Left renal pelvis (tissue), 4 donors: Measurements from ENCODE around the gene RGS2. TPM values are rescaled to one million over a fixed set of nuclear protein-coding genes. Genes with fewer than 3 reads are reported as not detected.
A peak's percentile ranks its signal among the peaks of the same experiment; 100 is the strongest.

ENCODE experiments used
- DNase-seq, 4 donors: peaks; one replicate each; pipeline ENCODE4 v3.0.0-alpha.2; 2013; ENCODE audit warnings: low read depth in 4 of 4, low spot score in 3 of 4
- polyA plus RNA-seq, 4 donors: library from polyadenylated mRNA; unstranded; fragments of 120-200 nt; gene quantifications; one replicate each; pipeline ENCODE4 v1.2.1, GENCODE V29; 2013; ENCODE audit not compliant: insufficient read length in 4 of 4

Gene RGS2, protein sequence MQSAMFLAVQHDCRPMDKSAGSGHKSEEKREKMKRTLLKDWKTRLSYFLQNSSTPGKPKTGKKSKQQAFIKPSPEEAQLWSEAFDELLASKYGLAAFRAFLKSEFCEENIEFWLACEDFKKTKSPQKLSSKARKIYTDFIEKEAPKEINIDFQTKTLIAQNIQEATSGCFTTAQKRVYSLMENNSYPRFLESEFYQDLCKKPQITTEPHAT
- polyA plus RNA-seq: 10 to 100 TPM; 25.6 to 46.3 (median 36.9) TPM

DNA sequence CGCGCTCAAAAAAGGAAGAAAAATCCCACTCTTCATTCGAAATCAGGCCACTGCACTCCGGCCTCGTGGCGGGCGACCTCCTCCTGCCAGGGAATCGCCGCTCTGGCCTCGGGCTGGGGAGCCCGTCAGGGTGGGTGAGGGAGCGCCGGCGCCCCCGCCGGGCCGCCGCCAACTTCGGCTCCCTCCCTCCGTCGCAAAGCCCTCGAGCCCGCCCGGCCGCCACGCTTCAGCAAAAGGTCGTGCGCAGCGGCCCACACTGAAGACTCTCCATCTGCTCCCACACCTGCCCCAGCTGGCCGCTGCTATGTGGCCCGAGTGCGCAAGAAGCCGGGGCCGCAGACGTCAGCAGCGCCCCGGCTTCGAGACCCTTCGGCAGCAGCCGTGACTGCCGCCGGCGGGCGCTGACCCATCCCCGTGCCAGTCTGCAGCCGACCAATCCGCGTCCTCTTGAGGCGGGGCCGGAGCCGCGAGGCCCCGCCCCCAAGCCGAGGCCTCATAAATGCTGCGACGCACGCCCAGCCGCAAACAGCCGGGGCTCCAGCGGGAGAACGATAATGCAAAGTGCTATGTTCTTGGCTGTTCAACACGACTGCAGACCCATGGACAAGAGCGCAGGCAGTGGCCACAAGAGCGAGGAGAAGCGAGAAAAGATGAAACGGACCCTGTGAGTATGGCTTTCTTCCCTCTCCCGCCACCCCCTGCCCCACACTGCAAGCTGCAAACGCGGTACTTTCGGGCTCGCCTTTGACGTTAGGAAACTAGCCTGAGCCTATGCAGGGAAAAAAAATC is at the start of gene RGS2:
TSS of gene RGS2 (plus strand) at position 522 of the 789 bp plus-strand sequence. CDS start at position 555, 33 bp downstream.
- peak; percentile 85 to 86 (median 86) for DNase-seq

DNA sequence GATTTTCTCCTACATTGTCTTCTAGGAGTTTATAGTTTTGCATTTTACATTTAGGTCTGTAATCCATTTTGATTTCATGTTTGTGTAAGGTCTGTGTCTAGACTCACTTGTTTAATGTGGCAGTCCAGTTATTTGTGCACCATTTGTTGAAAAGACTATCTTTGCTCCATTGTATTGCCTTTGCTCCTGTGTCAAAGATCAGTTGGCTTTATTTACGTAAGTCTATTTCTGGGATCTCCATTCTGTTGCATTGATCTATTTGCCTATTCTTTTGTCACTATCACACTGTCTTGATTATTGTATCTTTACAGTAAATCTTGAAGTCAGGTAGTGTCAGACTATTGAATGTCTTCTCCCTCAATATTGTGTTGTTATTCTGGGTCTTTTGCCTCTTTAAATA is 49.7 kb upstream of the RGS2 start:
- no peak for DNase-seq

DNA sequence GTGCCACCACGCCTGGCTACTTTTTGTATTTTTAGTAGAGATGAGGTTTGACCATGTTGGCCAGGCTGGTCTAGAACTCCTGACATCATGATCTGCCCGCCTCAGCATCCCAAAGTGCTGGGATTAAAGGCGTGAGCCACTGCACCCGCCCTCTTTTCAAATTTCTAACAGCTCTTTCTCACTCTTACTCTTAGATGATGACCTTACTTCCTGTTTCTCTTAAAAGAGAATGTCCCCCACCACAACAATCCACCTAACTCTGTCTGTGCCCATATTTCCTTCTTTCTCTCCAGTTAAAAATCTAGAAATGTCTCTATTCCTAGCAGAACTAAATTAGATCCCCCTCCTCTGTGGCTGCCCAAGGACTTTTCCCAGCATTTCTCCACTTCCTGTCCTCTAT is 46.6 kb upstream of the RGS2 start:
- DNase-seq: no peak

DNA sequence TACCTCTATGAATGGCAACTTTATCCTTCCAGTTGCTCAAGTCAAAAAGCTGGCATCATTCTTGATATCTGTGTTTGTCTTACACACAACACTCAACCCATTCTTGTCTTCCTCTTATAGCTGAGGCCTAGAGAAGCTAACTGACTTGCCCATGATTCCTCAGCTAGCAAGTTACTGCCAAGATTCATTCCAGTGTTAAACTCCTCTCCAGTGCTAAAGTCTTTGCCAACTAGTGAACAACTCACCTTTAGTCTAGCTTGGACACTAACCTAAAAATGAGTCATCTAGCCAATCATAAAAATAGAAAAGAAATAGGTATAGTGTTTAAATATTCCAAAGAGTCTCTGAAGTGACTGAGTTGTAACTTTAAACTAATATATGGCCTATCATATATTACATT is 45.6 kb upstream of the RGS2 start:
- no peak for DNase-seq

DNA sequence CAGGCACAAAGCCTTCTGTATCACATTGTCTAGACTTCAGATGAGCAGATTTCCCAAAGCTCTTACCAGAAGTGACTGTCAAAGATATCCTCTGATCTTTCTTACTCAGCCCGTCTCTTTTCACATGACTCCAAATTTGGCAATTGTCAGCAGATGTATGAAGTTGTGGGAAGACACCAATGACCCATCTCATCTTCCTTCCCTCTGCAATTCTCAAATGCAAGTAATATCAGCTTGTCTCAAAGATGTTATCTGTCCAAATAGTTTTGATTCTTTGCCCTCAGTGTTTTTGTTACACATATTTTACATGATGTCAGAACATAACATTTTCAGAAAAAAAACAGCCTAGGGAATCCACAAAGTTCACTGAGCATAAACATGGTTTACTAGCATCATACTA is 45.1 kb upstream of the RGS2 start:
- DNase-seq: no peak

DNA sequence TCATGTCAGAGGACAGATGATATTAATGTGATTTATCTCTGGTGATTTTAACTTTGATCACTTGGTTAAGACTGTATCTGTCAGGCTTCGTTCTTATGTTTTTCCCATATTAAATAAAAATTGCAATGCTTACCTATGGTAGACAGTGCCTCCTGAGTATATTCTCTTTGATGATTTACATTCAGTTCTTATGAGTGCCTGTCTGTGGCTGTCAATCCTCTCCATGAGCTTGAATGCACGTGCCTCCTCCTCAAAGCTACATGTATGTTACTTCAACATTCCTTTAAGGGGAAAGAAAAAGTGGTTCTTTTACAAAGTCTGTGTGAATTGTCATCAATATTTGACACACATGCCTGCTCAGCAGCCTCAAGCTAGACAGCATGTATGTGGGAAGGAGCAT is 44.2 kb upstream of the RGS2 start:
- no peak for DNase-seq

DNA sequence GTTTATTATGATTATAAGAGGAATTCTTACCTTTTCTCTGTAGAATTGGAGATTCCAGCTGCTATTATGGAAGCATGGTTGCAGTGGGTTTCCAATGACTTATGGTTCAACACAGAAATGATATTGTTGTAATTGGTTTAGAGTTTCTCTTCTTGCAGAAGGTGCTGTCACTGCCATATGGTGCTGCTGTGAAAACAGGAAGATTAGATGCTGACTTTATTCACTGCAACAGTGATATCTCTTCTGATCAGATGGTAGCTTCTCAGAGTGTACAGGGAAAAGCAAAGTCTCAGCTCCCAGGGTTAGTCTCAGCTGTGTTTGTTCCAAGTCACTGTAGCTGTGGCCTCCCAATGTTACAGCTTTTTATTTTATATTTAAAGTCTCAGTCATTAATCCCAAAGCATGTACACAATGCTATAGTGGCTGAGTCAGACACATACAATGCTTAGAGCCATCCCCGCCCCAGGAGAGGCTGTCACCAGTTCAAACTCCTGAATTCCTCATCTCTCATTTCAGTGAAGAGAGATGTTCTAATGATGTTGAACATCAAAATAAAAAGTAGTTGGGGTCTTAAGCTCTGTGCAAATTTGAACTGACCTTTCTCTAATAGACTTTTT is 42.7 kb upstream of the RGS2 start:
- DNase-seq: no peak

DNA sequence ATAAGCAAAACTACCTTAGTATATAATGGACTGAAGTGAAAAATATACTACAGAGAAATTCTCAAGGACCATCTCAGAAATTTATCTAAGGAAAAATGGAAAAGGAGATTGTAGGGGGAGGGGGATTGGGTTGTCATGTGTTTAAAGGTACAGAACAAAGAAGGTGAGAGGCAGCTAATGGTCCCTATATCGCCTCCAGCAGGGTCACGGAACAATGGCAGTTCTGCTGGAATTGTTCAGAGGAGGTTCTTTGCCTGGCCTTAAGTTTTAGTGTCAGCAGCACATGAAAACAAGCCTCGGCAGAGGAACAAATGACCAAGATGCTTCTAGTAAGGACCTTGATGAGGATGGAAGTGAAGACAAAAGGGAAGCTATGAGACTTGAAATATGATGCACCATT is 42.0 kb upstream of the RGS2 start:
- DNase-seq: no peak

DNA sequence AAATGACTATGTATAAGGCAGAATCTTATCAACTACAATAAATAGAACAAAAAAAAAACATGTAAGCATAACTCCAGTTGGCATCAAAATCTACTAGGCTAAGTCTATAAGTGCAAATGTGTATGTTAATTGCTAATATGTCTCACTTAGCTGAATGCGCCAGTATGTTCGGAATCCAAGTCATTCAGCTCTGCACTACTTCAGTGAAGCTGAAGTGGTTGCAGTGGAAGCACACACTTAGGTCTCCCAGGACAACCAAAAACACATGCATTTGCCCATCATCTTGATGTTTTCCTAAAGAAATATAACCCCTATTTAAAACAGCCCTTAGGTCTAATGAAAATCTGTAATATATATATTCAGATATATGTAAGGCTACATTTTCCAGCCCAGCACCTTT is 41.0 kb upstream of the RGS2 start:
- no peak for DNase-seq

DNA sequence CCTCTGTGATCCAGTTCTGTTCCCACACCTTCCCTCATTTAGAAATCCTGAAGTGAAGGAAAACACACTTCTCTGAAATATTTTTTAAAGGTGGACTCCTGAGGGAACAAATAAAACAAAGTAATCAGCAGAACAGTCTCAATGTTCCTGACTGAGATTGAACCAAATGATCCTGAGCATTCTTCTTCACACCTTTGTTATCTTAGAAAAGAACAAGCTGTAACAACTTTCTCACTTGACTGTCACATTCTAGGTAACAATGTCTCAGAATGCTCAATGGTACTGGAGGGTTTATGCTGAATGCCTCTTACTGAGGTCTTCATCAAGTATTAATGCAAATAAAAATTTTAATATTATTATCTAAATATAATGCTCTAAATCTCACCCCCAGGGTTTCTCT is 40.4 kb upstream of the RGS2 start:
- DNase-seq: no peak

DNA sequence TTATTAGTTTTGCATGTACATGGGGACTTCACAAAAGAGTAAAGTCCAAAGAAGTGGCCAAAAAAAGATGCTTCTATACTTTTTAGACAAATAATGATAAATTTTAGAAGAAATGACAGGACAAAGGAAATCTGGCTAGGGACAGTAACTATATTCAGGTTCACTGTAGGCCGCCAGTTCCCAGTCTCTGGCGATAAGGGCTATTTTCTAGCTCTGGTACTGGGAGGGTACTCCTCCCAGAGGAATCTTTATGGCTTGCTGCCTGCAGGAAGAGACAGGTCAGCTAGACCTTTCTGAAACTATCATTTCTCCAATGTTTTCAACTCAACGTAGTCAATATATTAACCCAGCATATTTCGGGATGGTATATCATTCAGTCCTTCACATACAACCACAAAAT is 37.5 kb upstream of the RGS2 start:
- DNase-seq: no peak

DNA sequence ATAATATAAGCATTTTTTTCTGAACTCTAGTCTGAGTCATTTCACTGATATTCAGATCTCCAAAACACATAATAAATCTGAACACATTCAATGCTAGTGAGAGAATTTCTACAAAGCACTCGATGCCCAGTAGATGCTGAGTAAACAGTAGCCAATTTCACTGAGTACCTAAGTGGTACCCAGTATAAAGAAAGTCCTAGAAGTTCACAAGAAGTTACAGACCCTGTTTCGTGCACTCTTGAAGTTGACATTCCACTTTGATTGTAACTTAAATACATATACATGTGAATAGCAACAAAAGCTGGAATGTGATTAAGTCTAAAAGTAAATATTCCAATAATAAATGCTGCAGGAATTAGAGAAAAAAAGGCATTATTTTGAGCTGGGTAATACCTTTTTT is 33.2 kb upstream of the RGS2 start:
- no peak for DNase-seq

DNA sequence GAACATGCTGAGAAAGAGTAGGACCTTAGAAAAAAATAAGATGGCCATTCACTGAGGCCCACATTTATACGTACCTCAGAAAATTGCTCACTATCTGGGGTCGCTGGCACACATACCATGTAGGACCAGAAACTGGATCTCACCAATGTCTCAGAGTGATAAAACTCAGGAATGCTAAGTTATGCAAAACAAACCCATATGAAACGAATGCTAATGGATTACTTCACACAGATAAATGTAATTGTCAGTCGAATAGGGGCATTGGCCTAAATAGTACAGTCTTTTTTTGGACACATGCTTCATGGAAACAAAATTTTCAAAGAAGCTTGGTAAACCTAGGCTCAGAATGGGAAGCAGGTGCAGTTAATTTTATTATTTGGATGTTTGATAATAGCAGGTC is 32.6 kb upstream of the RGS2 start:
- DNase-seq: no peak

DNA sequence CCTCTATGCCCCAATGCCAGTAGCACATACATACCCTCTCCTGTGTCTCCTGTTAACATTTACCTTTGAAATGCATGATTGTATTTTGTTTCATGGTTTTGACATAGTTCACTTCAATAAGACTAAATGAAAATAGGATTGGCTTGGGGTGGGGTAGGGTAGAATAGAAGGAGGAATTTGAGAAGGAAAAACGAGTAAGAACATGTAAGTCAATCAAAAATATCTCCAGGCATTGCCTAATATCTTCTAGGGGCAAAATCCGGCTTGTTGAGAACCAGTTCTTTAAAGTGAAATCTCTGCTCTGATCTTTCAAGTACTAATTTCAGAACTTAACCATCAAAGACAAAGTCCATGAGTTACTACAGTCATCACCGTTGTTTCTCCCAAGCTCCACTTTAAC is 31.8 kb upstream of the RGS2 start:
- DNase-seq: no peak

DNA sequence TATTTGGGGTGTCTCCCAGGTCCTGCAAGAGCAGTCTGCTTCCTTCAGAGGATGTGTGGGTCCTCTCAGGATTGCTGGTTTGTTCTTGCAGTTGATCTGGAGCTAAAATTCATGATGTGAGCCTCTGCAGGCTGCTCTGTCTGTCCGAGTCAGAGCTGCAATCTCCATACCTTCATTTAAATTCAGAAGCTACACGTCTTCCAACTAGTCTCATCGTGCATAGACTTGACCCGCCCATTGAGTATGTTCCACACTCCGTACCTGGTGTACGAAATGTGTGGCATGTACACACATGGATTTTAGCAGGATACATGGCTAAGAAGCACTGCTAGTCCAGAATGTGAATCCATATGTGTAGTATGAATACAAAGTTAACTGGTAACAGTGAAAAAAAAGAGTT is 25.0 kb upstream of the RGS2 start:
- DNase-seq: no peak

DNA sequence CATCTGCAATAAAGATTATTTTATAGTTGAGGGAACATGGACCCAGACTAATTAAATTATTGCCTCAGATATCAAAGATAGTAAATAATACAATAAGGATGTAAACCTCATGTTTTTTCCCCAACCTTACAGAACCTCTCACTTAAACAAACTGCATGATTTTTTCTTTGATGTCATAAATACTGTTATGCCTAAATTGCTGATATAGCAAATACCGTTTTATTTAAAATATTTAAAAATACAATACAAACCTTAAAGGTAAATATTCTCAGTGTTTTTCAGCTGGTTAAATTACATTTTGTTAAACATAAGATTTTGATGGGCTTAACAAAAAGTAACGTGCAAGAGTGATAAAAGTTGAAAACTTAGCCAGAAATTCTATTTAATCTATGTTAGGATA is 24.4 kb upstream of the RGS2 start:
- DNase-seq: no peak

DNA sequence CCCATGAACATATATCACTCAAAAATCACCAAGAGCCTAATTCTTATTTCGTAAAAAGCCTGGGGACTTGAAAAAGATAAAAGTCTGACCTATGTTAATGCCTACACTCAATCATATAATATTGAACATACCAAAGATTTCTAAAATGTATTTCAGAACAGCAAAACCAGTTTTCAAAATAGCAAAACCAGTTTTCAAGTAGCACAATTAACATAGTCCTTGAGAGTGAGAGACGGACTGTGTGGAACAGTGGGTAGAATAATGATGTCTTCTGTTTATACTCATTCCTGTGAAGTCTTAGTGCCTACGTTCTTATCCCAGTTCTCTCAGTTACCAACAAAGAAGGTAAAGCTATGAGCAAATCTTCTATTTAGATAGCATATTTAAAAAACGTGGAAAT is 22.3 kb upstream of the RGS2 start:
- no peak for DNase-seq

DNA sequence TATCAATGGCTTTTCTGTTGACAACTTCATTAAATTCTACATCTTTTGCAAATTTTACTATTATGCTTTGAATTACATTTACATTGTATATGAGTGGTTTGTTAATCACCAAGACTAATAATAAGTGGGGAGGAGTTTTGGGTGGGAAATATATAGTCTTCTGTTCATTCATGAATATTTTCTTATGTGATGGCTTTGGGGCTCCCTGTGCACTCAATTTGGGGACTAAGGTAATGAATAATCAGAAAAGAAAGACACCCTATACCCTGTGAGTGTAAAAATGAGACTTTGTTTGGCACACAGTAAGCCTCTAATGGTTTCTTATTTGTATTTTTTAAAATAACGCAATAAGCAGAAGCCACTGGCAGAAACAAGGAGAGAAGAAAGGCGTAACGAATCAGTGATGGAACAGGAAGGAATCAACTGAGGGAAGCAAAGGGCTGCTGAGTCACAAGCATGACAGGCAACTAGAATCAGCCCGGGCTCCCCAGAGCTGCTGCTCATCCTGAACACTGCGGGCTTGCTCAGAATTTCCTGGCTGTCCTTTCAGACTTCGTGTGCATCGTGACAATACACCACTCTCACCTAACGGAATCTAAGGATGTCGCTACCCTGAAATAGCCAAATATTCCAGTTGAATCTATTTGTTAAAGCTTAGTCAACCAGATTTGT is 20.8 kb upstream of the RGS2 start:
- no peak for DNase-seq

DNA sequence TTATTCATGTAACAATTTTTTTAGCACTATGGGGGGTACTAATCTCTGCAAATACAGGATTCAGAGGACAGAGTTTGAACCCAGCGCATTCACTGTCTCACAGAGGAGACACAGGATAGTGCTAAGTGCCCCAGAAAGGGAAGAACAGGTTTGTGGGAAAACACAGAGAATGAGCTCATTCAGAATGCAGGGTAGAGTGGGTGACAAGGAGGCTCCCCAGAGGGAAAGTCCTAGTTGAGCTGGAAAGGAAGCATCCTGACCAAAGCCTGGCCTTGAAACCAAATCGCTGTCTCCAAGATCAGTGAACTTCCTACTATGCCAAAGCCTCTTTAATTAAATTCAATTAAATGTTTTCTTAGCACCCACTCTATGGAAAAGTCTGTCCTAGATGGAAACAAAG is 19.0 kb upstream of the RGS2 start:
- DNase-seq: no peak

DNA sequence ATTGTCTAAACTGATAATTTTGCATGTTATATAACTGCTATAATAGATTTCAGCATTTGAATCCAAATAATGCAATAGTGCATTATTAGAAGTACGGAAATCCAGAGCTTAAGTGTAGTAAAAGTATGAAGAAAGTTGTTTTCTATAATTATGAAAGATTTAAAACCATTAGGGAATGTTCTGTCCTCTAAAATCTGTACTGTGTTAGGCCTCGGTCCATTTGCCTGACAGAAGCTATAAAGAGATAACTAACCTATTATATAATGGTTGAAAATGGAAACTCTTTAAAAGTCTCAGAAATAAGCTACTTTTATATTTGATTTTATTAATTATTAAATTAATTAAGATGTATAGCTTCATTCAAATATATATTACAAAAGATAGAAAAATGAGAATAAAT is 16.2 kb upstream of the RGS2 start:
- DNase-seq: no peak

DNA sequence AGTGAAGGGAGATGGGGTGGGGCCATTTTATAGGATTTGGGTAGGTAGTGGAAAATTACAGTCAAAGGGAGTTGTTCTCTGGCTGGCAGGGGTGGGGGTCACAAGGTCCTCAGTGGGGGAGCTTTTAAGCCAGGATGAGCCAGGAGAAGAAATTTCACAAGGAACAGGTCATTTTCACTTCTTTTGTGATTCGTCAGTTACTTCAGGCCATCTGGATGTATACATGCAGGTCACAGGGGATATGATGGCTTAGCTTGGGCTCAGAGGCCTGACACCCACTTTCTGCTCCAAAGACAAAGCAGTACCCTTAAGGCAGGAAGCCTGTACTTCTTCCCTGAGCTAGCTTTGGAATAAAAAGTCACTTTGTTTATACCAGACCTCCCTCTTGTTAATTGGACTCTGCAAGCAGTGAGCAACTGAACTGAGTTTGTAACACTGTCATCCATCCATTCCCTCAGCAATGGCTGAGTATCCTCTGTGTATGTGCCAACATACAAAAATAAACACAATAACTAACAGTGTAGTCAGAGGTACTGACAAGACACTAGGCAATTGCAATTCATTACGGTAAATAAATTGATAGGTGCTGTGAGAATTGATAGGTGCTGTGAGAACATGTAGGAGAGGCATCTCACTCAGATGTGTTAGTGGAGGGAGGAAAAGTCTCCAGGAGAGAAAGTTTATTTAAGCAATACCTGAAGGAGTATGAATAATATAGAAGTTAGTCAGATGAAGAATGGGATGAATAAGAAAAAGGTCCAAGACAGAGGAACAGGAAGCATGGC is 14.7 kb upstream of the RGS2 start:
- no peak for DNase-seq
